SK-N-MC (cell line): ENCODE results near the gene PIM3.

Experiments used
- EZH2 ChIP-seq: fragments of 200-600 bp; sonication (generic); IDR thresholded peaks from one replicate; pipeline ENCODE4 v1.6.1; 2017; ENCODE audit warnings: antibody characterized with exemption
- POLR2AphosphoS5 ChIP-seq: IDR thresholded peaks from 2 replicates; pipeline ENCODE4 v1.6.1; 2012; ENCODE audit warnings: mild to moderate bottlenecking, low read depth, low read length, borderline replicate concordance

DNA sequence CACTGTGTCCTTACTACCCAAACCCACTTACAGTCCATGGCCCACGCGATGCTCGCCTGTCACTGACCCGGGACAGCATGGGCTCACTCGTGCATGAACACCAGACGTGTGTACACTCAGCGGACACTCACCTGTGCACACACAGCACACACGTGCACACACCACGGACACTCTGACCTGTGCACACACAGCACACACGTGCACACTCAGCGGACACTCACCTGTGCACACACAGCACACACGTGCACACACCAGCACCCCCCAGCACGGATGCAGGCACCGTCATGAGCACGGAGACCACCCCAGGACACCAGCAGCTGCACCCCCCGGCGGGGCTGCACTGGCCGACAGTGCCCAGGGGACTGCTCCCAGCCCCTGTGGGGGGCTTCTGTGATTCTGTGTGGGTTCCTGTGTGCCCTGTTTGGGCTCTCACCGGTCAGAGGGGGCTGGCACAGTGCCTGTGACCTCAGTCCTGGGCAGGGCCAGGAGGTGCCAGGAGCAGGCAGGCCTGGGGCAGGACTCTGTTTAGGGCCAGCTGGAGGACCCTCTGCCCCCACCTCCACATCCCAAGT, 21.9 kb upstream of the PIM3 start:
- TF ChIP-seq POLR2AphosphoS5, result no peak
- no peak for TF ChIP-seq EZH2
